GM21737 (cell line): Measurements from ENCODE around the gene FARP1.

ENCODE experiments used
- ATAC-seq: cut with Tn5 transposase; IDR thresholded peaks from one replicate; pipeline ENCODE4 v1.9.1; 2021; ENCODE audit warnings: mild to moderate bottlenecking, moderate library complexity; ENCODE audit not compliant: unreplicated experiment

The FARP1 gene

DNA sequence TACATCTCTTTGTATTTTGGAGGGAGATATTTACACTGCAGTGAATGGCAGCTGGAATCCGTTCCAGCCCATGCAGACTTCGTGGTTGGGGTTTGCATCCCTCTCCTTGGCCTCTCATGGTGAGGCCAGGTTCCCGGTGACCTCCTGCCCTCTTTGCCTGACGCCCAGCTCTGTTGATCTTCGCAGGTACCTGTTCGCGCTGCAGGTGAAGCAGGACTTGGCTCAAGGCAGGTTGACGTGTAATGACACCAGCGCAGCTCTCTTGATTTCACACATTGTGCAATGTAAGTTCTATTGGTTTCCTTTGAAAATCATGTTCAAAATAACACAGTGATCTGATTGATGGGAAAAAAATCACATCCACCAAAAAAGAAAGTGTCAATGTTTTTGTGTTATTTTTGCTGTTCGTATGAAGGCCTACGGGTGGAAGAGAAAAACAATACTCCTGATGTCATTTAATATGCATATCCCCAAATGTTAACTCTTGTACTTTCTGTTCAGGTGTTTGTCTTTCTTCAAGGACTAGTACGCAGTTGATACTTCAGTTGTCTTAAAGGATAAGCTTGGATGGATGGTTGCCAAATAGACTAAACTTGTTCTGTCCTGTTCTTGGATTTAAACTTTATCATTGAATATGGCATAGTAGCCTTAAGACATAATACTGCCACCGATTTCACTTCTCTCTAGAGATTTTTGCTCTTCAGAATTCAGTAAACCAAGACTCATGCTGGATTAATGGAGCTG, 234.9 kb downstream of the FARP1 start:
- no peak for ATAC-seq

- ATAC-seq = no peak
These were observed 241.8 kb downstream of the FARP1 start for GRCh38 chr13:98384739-98385138.

- ATAC-seq = no peak
These were observed 242.7 kb downstream of the FARP1 start for GRCh38 chr13:98385606-98386005.

GRCh38 chr13:98386637-98387036, 243.7 kb downstream of the FARP1 start:
- ATAC-seq = no peak

GRCh38 chr13:98389319-98389718, 246.4 kb downstream of the FARP1 start:
- ATAC-seq = no peak

DNA sequence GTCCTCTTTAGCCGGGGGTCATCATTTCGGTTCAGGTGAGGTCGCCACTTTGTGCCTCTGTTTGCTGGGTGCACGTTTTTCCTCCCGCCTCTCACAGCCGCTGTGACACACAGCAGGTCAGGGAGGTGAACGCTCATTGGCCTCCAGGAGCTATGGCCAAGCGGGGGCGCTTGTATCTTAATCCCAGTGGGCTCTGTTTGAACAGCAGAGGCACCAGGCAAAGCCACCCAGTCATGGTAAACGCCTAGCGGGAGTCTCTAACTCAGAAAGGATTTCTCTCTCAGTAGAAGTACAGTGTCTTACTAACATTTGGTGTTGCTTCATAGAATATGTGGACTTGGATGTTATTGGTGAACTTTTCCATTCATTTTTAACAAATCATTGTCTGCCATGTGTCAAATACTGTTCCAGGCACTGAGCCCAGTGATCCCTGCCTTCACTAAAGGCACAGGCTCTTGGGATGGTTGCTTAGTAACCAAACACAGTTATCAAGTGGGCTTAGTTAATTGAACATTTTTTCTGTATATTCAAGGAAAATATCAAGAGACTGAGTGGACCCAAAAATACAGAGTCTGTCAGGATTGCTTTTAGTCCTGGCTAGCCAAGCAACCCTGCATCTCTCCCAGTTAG, 247.3 kb downstream of the FARP1 start:
- ATAC-seq = no peak

DNA sequence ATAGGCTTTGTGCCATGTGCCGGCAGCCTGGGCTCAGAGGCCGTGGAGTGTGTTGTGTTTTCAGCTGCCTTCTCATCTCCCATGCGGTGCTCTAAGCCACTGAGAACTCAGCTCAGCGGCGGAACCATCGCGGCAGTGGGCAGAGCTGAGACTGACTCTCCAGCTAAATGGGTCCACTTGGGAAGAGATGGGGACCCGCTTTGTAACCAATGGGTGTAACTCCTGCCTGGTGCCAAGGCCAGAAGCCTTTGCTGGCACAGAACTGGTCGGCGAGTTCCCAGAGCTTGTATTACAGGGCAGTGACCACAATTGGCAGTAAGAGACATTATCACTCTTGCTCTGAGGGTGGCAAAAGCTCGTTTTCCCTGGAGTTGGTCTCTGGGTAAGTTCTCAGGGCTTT, 251.0 kb downstream of the FARP1 start:
- ATAC-seq = no peak

- no peak for ATAC-seq
These were observed 252.1 kb downstream of the FARP1 start for GRCh38 chr13:98394820-98395510.

- ATAC-seq = no peak
These were observed 253.3 kb downstream of the FARP1 start for GRCh38 chr13:98396071-98396710.

DNA sequence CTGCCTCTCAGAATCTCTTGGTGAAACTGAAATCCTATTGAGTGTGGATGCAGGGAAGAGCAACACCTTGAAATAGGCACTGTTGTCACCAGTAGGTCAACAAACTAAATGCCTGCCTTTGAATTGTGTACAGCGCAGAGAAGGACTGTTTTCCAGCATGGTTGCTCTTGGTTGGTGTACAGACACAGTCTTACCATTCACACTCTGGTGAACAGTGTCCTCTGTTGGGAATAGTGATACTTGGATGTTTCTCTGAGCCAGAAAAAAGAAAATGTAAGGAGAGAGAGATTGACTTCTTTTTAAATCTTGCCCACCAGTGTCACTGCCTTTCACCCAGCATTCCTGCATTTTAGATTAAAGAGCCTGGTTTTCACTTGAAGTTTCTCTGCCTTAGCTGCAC, 254.3 kb downstream of the FARP1 start:
- ATAC-seq = no peak

- no peak for ATAC-seq
These were observed 255.0 kb downstream of the FARP1 start for GRCh38 chr13:98397861-98398260.

- no peak for ATAC-seq
These were observed 255.7 kb downstream of the FARP1 start for GRCh38 chr13:98398581-98398980.

DNA sequence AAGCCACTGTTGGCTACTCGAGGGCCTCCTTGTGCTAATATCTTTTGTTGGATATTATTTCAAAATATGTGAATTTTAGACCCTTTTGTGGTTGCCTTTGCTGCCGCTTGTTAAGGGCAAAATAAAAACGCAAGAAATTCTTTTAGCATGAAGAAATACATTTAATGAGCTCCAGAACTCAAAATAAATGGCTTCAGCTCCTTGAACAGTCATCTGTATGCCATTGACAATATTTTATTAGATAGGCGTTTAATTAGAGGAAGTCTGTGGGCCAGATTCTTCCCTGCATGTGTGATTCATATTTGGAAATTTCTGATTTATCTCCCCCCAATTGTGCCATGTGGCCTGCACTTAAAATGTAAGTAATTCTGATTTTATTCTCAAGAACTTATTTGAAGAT, 256.9 kb downstream of the FARP1 start:
- ATAC-seq = no peak

- ATAC-seq = no peak
These were observed 259.0 kb downstream of the FARP1 start for GRCh38 chr13:98401934-98402333.

DNA sequence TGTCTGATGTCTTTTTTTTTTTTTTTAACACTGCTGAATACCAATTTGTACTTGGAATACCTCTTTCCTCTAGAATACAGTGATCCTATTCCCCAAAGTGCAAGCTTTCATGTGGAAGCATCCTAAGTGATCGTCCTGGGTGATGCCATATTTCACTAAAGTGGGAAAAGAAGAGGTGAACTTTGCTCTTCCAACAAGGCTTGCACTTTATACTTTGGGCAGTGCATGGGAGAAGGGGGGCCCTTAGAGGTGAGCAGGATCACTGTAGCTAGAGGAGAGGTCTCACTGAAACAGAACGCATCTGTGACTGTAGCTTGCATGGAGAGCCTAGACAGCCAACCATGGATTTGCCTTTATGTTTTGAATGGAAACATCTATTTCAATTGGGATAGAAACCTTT, 260.2 kb downstream of the FARP1 start:
- ATAC-seq = no peak

GRCh38 chr13:98405107-98405571, 262.2 kb downstream of the FARP1 start:
- ATAC-seq = no peak

DNA sequence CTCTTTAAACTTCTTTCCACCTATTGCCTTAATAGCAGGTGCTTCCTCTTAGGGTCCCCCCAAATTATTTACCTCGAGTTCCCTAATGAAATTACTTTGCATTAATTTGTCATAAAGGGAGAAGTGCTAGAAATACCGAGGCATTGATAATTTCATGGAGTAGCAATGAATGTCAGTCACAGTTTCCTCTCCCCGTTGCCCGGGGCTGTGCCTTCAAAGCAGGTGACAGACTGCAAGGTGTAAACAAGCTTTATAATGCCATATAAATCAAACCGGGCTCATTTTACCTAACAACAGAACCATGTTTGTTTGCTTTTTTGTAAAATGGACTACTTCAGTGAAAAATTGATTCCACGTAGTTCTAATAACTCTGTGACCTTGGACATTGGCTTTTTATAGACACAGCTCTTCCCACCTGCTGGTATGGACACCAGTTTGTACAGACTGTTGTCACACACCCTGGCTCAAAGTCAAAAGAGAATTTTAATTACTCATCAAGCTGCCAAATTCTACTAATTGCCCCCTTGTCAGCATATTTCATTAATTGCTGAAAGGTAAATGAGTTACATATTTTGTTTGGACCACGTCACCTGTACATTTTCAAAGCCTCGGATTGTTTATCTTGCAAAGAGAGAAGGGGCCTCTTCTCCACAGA, 262.9 kb downstream of the FARP1 start:
- ATAC-seq = no peak

DNA sequence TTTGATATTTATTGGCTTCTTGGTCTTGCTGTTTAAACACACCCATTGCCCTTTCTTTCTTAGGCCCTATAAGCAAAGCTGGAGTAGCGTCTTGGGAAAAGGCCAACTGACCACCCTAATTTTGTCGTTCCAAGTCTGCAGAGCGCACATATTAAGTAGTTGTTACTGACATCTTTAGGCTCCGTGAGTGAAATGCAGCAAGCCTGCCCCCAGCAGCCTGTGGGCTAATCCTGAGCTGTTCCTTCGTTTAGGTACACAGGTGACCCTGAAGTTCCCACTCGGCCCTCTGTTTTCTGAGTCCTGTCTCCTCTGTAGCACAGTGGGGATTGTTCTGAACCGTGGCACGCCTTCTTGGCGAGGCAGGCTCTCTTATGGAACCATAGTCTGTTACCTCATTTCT, 263.5 kb downstream of the FARP1 start:
- ATAC-seq = no peak

DNA sequence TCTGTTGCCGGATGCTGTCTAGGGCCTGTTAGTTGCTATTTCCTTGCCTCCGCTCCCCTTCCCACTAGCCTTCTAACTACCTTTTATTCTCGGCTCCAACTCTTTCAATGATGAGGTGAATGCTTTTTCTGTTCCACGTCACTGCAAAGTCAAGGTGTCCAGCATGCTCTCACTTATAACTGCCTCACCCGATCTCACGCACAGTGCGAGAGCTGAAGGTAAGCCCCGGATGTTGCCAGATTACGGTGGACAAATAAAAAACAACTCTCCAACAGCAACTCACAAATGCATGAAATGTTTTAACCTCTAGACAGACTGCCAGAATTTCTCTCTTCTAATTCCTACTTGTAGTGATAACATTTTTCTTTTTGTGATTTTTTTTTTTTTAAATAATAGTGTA, 264.1 kb downstream of the FARP1 start:
- ATAC-seq = no peak

- ATAC-seq = no peak
These were observed 264.7 kb downstream of the FARP1 start for GRCh38 chr13:98407575-98407974.

DNA sequence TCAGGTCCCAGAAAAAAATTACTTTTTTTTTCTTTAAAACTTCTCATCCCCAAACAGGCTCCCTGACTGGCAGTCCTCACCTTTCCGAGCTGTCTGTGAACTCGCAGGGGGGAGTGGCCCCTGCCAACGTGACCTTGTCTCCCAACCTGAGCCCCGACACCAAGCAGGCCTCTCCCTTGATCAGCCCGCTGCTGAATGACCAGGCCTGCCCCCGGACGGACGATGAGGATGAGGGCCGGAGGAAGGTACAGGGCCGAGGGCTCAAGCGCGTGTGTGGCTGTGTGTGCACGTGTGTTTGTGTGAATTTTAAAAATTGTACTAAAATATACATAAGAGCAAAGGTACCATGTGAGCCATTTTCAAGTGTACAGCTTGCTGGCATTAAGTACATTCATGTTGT, 266.4 kb downstream of the FARP1 start:
- ATAC-seq = no peak
